HG03066 (cell line): ENCODE results near the gene PBX4.
A peak's percentile ranks its signal among the peaks of the same experiment; 100 is the strongest.
"Not testable (repeated sequence)": the region's sequence is repeated elsewhere in the genome, so short reads cannot be mapped to it uniquely, and the experiment has no call there.

ENCODE experiments used
- ATAC-seq: cut with Tn5 transposase; IDR thresholded peaks from one replicate; pipeline ENCODE4 v1.9.1; 2021; ENCODE audit warnings: low read depth; ENCODE audit not compliant: unreplicated experiment

The PBX4 gene

DNA sequence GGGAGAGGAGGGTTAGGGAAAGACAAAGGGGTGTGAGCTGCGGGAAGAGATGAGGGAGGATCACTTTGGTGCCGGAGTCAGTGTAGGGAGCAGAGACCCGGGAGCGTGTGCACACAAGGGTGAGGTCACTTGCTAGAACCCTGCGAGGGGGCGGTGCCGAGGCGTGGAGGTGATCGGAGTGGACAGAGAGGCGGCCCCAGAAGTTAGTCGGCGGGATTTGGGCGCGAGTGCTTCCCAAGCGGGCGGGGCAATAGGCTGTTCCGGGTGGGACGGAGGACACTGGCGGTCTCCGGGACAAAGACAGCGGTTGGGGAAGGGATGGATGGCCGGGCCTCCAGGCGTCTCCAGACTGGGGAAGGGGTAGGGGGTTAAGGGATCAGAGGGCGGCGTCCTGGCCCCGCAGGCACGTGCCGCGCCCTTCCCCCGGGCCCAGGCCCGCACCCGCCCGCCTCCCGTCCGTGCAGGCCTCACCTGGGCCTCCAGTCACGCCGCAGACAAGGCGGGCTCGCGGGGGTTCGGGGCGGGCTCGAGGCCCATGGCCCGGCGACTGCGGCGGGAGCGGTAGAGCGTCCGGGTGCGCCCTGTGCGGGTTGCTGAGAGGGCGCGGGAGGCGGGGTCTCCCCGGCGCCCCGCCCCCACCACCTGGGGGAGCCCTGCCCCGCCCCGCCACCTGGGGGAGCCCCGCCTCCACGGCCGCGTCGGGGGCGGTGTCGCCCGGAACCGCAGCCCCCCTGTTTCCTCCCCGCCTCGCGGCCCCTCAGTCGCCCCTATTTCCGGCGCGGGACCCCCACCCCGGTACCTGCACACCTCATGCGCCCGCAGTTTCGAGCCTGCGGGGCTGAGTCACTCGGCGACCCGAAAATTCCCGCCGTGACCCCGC lies 9.4 kb upstream of the PBX4 start, which contains the start of gene LPAR2:
Gene LPAR2 (minus strand): TSS at position 600 of the 880 bp plus-strand sequence. CDS start 945 bp downstream, outside the sequence.
- peak; percentile 51 for ATAC-seq

GRCh38 chr19:19626516-19627472 lies 8.3 kb upstream of the PBX4 start:
- ATAC-seq, result no peak

DNA sequence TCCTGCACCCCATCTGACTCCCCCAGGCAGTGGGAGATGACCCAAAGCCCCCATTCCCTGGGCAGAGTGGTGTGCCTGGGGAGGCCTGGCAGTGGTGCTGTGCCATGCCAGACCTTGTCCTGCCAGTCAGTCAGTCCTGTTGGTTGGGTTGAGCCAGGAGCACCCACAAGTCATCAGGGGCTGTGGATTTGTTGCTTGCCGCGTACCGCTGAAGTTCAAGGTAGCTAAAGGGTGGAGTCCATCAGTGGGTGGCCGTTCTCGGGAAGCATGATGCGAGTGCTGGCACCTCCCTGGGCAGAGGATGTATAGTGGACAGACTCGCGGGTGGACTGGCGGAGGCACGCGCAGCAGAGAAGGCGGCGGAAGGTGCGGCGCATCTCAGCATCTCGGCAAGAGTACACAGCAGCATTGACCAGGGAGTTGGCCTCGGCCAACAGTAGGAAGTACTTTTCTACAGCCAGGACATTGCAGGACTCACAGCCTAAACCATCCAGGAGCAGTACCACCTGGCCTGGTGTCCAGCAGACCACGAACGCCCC lies 5.6 kb upstream of the PBX4 start:
- ATAC-seq, result no peak

DNA sequence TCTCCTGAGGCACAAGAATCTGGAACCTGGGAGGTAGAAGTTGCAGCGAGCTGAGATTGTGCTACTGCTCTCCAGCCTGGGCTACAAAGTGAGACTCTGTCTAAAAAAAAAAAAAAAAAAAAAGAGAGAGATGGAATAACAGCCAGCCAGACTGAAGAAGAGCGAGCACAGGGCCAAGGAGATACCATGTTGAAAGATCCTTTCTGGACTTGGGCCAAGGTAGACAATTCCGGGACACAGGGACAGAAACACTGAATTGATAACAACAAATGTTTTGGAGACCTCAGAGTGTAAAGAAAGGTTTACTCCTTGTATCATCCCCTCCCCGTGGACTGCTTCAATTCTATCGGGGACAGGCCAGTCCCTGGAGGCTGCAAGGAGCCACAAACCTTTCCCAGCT lies 4.9 kb upstream of the PBX4 start:
- no peak for ATAC-seq

DNA sequence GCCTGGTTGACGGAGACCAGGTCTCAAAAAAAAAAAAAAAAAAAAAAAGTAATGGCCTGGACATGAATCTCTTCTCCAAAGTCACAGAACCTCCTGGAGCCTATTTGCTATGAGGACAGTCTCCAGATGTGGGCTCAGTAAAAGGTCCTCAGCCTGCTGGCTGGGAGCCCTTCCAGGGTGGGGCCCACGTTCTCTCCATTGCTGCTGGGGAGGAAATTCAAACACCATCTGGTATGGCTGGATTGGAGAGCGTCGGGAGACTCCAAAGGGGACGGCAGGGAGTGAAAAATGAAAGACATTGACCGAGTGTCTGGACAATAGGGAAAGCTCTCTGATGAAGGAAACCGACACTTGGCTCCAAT lies 1.3 kb upstream of the PBX4 start:
- ATAC-seq, result no peak

GRCh38 chr19:19619181-19619848 lies 828 bp upstream of the PBX4 start:
- ATAC-seq, result no peak

- ATAC-seq, result no peak
Observed at GRCh38 chr19:19615086-19615485, 3.4 kb downstream of the PBX4 start.

DNA sequence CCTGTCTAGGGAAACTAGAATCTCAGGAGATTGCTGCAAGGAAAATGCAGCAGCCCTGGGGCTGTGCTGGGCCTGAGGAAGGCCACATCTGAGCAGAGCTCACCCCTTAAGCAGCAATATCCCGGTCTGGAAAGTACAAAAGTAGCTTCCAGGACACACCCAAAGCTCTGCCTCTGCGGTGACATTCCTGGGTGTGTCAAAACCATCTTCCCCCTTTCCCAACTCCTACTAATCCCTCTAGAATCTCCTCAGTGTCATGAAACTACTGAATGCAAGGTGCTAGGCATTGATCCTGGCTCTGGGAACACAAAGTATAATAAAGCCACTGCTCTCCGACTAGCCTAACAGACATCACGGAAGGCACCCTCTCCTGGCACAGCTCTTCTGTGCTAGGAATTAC lies 5.0 kb downstream of the PBX4 start:
- ATAC-seq, result no peak

GRCh38 chr19:19610376-19611202 lies 7.9 kb downstream of the PBX4 start:
- no peak for ATAC-seq

DNA sequence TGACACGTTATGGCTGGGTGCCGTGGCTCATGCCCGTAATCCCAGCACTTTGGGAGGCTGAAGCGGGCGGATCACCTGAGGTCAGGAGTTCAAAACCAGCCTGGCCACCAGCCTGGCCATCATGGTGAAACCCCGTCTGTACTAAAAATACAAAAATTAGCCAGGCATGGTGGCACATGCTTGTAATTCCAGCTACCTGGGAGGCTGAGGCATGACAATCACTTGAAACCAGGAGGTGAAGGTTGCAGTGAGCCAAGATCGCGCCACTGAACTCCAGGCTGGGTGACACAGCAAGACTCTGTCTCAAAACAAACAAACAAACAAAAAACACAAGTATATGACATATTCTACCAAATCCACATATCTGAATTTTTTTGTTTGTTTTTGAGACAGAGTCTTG lies 11.8 kb downstream of the PBX4 start:
- not testable (repeated sequence) for ATAC-seq

- ATAC-seq, result no peak
Observed at GRCh38 chr19:19606021-19606420, 12.5 kb downstream of the PBX4 start.

DNA sequence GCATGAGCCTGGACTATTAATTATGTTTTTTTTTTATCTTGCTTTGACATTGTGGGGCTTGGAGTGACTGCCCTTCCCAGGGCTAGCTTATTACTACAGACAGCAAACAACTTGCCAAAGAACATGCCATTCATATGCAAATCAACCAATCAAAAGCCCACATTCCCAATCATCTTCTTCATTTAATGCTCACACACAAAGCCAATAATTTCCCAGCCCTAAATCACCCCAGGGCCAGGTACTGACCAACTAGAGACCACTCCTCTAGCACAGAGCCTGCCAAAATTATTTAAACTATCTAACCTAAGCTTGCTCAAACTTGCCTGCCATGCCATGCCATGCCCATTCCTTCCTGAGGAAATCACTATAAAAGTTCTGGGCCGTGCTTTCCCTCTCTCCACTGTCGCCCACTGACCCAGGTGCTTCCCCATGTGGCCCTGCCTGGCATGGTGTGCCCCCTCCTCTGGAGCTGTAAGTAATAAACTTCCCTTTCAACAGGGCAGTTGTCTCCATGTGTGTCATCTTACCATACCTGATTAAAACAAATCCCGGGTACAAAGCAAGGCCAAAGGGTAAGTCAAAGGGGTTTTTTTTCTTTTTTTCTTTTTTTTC lies 15.7 kb downstream of the PBX4 start:
- ATAC-seq, result no peak

- no peak for ATAC-seq
Observed at GRCh38 chr19:19602136-19602712, 16.3 kb downstream of the PBX4 start.

DNA sequence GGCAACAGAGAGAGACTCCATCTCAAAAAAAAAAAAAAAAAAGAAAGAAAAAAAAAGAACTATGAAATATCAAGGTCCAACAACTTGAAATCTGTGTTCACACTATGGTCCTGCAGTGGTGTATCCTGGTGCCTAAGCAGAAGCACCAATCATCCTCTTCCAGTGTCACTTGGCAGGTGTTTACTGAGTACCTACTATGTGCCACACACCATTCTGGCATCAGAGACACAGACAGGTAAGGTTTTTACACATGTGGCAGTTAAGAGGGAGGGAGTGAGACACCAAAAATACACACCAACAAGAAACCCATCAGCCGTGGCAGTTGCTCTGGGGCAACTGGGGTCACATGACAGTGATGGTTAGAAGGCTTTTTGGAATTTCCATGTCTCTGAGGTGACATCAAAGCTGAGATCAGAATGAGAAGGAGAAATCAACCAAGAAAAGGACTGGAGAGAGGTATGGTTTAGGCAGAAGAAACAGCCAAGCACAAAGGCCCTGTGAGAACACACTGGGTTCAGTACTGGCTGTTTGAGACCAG lies 17.6 kb downstream of the PBX4 start:
- no peak for ATAC-seq

- not testable (repeated sequence) for ATAC-seq
Observed at GRCh38 chr19:19598728-19599451, 19.6 kb downstream of the PBX4 start.

- peak; percentile 67 for ATAC-seq
Observed at GRCh38 chr19:19597809-19598306, 20.6 kb downstream of the PBX4 start.

- ATAC-seq, result no peak
Observed at GRCh38 chr19:19595171-19595701, 23.3 kb downstream of the PBX4 start.

GRCh38 chr19:19594381-19594780 lies 24.1 kb downstream of the PBX4 start:
- ATAC-seq, result no peak
